Endodermal cell (in vitro differentiated cells): ENCODE results near the gene DNM3. TPM values are rescaled to one million over a fixed set of nuclear protein-coding genes. Genes with fewer than 3 reads are reported as not detected.

ENCODE experiments used
- DNase-seq: peaks from one replicate; pipeline ENCODE4 v3.0.0-alpha.2; 2017
- H3K27ac ChIP-seq: 2 replicates; pipeline ENCODE4 v1.5.1; 2013; ENCODE audit warnings: mild to moderate bottlenecking, low read depth, low read length, moderate library complexity
- H3K27me3 ChIP-seq: 2 replicates; pipeline ENCODE4 v1.6.1; 2013; ENCODE audit warnings: mild to moderate bottlenecking, low read length, moderate library complexity; ENCODE audit not compliant: insufficient read depth, control insufficient read depth, poor library complexity, severe bottlenecking
- H3K36me3 ChIP-seq: 2 replicates; pipeline ENCODE4 v1.7.0; 2013; ENCODE audit warnings: mild to moderate bottlenecking, low read length, moderate library complexity; ENCODE audit not compliant: control insufficient read depth, insufficient read depth
- H3K4me1 ChIP-seq: one replicate; pipeline ENCODE4 v1.7.0; 2013; ENCODE audit warnings: low read length; ENCODE audit not compliant: control insufficient read depth, insufficient read depth
- H3K4me3 ChIP-seq: 2 replicates; pipeline ENCODE4 v1.5.1; 2013; ENCODE audit warnings: mild to moderate bottlenecking, low read length, moderate library complexity
- H3K9ac ChIP-seq: 2 replicates; pipeline ENCODE4 v1.6.1; 2013; ENCODE audit warnings: mild to moderate bottlenecking, low read length, moderate library complexity; ENCODE audit not compliant: poor library complexity, severe bottlenecking; ENCODE audit errors: extremely low read depth
- H3K9me3 ChIP-seq: 2 replicates; pipeline ENCODE4 v1.6.1; 2013; ENCODE audit warnings: mild to moderate bottlenecking, low read length, moderate library complexity; ENCODE audit not compliant: control insufficient read depth
- H3K27ac Mint-ChIP-seq: 2 replicates; pipeline ENCODE4 v1.8.0; 2020; ENCODE audit warnings: mixed read lengths
- H3K27me3 Mint-ChIP-seq: 2 replicates; pipeline ENCODE4 v1.8.0; 2021; ENCODE audit warnings: mild to moderate bottlenecking, mixed read lengths; ENCODE audit not compliant: insufficient read depth
- H3K36me3 Mint-ChIP-seq: 2 replicates; pipeline ENCODE4 v1.8.0; 2020; ENCODE audit warnings: low read depth, mixed read lengths
- H3K4me1 Mint-ChIP-seq: 2 replicates; pipeline ENCODE4 v1.8.0; 2020; ENCODE audit warnings: mixed read lengths
- H3K4me3 Mint-ChIP-seq: 2 replicates; pipeline ENCODE4 v1.8.0; 2020; ENCODE audit warnings: mild to moderate bottlenecking, moderate library complexity, mixed read lengths
- H3K9me3 Mint-ChIP-seq: 2 replicates; pipeline ENCODE4 v1.8.0; 2020; ENCODE audit warnings: mild to moderate bottlenecking, mixed read lengths
- WGBS, 2 experiments: methylation state at CpG; one replicate each; pipeline versions ENCODE4 v1.1.5 to v1.1.7; 2013; ENCODE audit warnings: missing lambda C conversion rate in 2 of 2, mixed read lengths in 1 of 2; ENCODE audit not compliant: insufficient coverage in 1 of 2, insufficient read length in 1 of 2; 5-methylcytosine and 5-hydroxymethylcytosine counted together
- total RNA-seq, 2 donors: library from RNA; stranded (reverse); fragmentation: NEBNext Ultra II Directional in 1 of 2; extraction: Animal tissue kit (Norgen Biotek cat#: 25700) in 1 of 2; gene quantifications; 2 replicates in 1 of 2; 3 replicates in 1 of 2; pipeline ENCODE4 v1.2.1, GENCODE V29; 2021
- TF ChIP-seq, protein P1 (sequence below): fragments of 200-600 bp; sonication (generic); conservative IDR thresholded peaks from 2 replicates; pipeline ENCODE4 v1.5.0; 2021; ENCODE audit warnings: antibody characterized with exemption, mild to moderate bottlenecking

The DNM3 gene
- total RNA-seq, 2 donors from 2014 or later, result 0.53 to 1.8 TPM

DNA sequence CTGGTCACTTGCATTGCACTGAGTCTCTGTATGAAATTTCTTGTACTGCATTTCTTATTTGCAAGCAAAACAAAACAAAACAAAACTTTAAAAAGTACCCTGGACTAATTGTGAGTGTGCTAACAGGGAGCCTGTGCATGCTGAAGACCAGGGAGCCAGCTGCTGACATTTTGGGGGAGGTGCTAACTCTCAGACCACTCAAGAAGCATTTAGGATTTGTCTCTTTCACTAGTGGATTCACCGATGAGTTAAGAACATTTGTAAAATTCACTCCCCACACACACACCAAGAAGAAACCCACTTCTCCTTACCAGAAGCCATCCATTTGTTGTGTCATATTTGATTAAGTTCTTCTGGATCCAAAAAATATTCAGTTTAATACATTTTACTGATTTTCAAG lies 483.5 kb downstream of the DNM3 start:
- 88% methylated on average over 1 of the region's 1 CpG; no CpG with 5 or more reads in 1 of the 2 experiments for WGBS, 2 experiments
- Mint-ChIP-seq H3K27me3 (no peaks in the 10 kb centered on the region), H3K36me3 (no peaks in the 10 kb centered on the region), H3K4me1 (no peaks in the 10 kb centered on the region), H3K9me3 (no peaks in the 10 kb centered on the region), H3K27ac (no peak overlapping the region), H3K4me3 (no peak overlapping the region)
- TF ChIP-seq, protein P1, sequence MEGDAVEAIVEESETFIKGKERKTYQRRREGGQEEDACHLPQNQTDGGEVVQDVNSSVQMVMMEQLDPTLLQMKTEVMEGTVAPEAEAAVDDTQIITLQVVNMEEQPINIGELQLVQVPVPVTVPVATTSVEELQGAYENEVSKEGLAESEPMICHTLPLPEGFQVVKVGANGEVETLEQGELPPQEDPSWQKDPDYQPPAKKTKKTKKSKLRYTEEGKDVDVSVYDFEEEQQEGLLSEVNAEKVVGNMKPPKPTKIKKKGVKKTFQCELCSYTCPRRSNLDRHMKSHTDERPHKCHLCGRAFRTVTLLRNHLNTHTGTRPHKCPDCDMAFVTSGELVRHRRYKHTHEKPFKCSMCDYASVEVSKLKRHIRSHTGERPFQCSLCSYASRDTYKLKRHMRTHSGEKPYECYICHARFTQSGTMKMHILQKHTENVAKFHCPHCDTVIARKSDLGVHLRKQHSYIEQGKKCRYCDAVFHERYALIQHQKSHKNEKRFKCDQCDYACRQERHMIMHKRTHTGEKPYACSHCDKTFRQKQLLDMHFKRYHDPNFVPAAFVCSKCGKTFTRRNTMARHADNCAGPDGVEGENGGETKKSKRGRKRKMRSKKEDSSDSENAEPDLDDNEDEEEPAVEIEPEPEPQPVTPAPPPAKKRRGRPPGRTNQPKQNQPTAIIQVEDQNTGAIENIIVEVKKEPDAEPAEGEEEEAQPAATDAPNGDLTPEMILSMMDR, result no peak
- Histone ChIP-seq H3K4me1 (no peaks in the 10 kb centered on the region), H3K9ac (no peak overlapping the region), H3K27me3 (no peaks in the 10 kb centered on the region), H3K27ac (no peak overlapping the region), H3K36me3 (no peaks in the 10 kb centered on the region), H3K9me3 (no peaks in the 10 kb centered on the region), H3K4me3 (no peak overlapping the region)
- DNase-seq, result no peak

DNA sequence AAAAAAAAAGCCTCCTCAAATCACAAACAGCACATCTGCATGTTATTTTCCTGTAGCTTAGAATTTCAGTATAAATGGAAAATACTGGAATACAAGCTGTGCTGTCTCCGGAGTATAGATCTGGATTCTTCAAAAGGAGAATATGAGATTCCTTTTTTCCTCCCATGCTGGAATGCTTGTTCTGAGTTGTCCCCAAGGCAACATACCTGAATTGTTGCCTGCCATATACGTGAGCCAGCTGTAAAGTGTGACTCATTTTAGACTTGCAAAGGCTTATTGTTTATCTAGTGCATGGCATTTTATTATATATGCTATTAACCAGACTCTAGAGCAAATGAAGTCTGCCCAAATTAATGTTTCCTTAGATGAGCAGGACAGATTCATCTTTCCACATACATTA lies 484.2 kb downstream of the DNM3 start:
- WGBS, 2 experiments, result 78 to 99% methylated on average over 1 to 2 of the region's 2 CpGs
- Histone ChIP-seq H3K27me3 (no peaks in the 10 kb centered on the region), H3K27ac (no peak overlapping the region), H3K4me1 (no peaks in the 10 kb centered on the region), H3K9ac (no peak overlapping the region), H3K9me3 (no peaks in the 10 kb centered on the region), H3K36me3 (no peaks in the 10 kb centered on the region), H3K4me3 (no peak overlapping the region)
- no peak overlapping the region for H3K4me3 Mint-ChIP-seq
- H3K9me3 Mint-ChIP-seq, result no peaks in the 10 kb centered on the region
- no peaks in the 10 kb centered on the region for H3K4me1 Mint-ChIP-seq
- DNase-seq, result no peak
- no peak overlapping the region for H3K27ac Mint-ChIP-seq
- H3K36me3 Mint-ChIP-seq, result no peaks in the 10 kb centered on the region
- H3K27me3 Mint-ChIP-seq, result no peaks in the 10 kb centered on the region
- TF ChIP-seq, protein P1, result no peak

DNA sequence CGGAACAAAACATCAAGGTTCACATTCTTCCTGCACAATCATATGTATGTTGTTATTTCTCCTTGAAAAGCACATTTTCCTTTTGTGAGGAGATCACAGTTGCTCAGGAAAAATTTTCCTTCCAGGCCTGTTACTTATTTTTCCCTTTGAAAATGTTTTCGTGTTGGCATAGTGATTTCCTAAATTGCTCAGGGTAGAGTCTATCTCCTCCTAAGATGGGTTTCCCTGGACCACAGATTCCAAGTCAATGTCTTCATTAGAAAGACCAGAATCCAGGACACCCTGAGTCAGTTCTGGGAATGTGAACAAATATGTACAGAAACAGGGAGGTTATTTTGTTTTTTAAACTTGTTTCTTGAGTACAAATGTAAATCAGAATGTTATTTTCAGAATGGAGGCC lies 484.8 kb downstream of the DNM3 start:
- no peak for DNase-seq
- H3K4me1 Mint-ChIP-seq, result no peaks in the 10 kb centered on the region
- Histone ChIP-seq H3K27me3 (no peaks in the 10 kb centered on the region), H3K36me3 (no peaks in the 10 kb centered on the region), H3K4me3 (no peak overlapping the region), H3K9me3 (no peaks in the 10 kb centered on the region), H3K9ac (no peak overlapping the region), H3K4me1 (no peaks in the 10 kb centered on the region), H3K27ac (no peak overlapping the region)
- TF ChIP-seq, protein P1, result no peak
- no peaks in the 10 kb centered on the region for H3K27me3 Mint-ChIP-seq
- no peak overlapping the region for H3K4me3 Mint-ChIP-seq
- H3K9me3 Mint-ChIP-seq, result no peaks in the 10 kb centered on the region
- no peaks in the 10 kb centered on the region for H3K36me3 Mint-ChIP-seq
- no peak overlapping the region for H3K27ac Mint-ChIP-seq
- 91 to 100% methylated on average over 1 to 2 of the region's 2 CpGs for WGBS, 2 experiments
